ENCODE measurements around the gene LTBP2.

DNA sequence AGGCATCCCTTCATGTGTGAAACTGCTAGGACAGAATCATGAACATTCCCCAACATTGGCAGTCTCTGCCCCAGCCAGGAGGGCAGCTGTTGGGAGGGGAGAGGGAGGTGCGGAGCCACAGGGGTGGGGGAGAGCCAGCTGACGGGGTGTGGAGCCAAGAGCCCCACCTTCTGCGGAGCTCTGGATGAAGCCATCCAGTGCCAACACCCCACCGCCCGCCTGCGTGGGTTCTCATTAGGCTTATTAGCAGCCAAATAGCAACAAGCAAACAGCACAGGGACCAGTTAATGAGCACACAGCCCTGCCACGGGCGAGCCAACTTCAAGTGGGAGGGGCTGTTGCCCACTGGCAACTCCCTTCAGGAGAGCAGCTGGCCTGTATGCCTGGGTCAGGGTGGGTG is 12.1 kb downstream of the LTBP2 start:
- TF ChIP-seq CTCF (conservative IDR thresholded peaks at IDR 0.05; ENCODE audit: low read depth, low read length) (no peak), EZH2 (IDR thresholded peaks at IDR 0.05; ENCODE audit: low read length, unreplicated experiment) (no peak), EZH2phosphoT487 (IDR thresholded peaks at IDR 0.05; ENCODE audit: borderline replicate concordance, low read length) (no peak)
